RWPE1 (cell line): ENCODE measurements around the gene TNFAIP8.
"Not testable (repeated sequence)": the region's sequence is repeated elsewhere in the genome, so short reads cannot be mapped to it uniquely, and the experiment has no call there.

Source experiments
- CTCF ChIA-PET: fragments of 350-600 bp; sonication (Branson Sonifier 250); formaldehyde crosslinking; extraction: SDS; loops from one replicate; lab custom pipeline; 2021; lab: Yijun Ruan, JAX
- POLR2A ChIA-PET: fragments of 400-600 bp; formaldehyde crosslinking; extraction: SDS; loops from one replicate; lab custom pipeline; 2020; ENCODE audit warnings: antibody characterized with exemption; ENCODE audit not compliant: low non-redundant PET; lab: Yijun Ruan, JAX
- DNase-seq: peaks from one replicate; pipeline ENCODE4 v3.0.0; 2012; ENCODE audit warnings: low spot score
- H3K27ac ChIP-seq: fragments of 450-650 bp; 2 replicates; pipeline ENCODE4 v1.5.1; 2017
- CTCF ChIP-seq: fragments of 450-650 bp; conservative IDR thresholded peaks from 2 replicates; pipeline ENCODE4 v1.5.1; 2017; ENCODE audit warnings: low read depth, mild to moderate bottlenecking

The TNFAIP8 gene

GRCh38 chr5:119439140-119439631 lies 83.4 kb downstream of the TNFAIP8 start:
- DNase-seq: no peak
- CTCF ChIA-PET: interaction anchor here (0.6 to 1.2 kb wide), 2 partner anchors 14 to 27 kb away, joined by 3 read pairs; no protein-coding TSS in a partner anchor
- POLR2A ChIA-PET: no interaction called here

GRCh38 chr5:119439632-119440031 lies 83.8 kb downstream of the TNFAIP8 start:
- DNase-seq, H3K27ac ChIP-seq, POLR2A ChIA-PET: not testable (repeated sequence)
- CTCF ChIA-PET: interaction anchor here (0.6 to 1.2 kb wide), 2 partner anchors 15 to 27 kb away, joined by 3 read pairs; no protein-coding TSS in a partner anchor

More at GRCh38 chr5:119439140-119439631, 83.4 kb downstream of the TNFAIP8 start:
- TF ChIP-seq CTCF: no peak
- H3K27ac ChIP-seq: no peak overlapping the region

GRCh38 chr5:119444643-119445042 lies 88.8 kb downstream of the TNFAIP8 start:
- H3K27ac ChIP-seq, DNase-seq, POLR2A ChIA-PET, CTCF ChIA-PET: not testable (repeated sequence)

GRCh38 chr5:119445544-119445943 lies 89.7 kb downstream of the TNFAIP8 start:
- POLR2A ChIA-PET: no interaction called here
- TF ChIP-seq CTCF: no peak
- H3K27ac ChIP-seq: no peak overlapping the region
- CTCF ChIA-PET: interaction anchor here (0.6 to 0.7 kb wide), 2 partner anchors 15 to 1294 kb away, joined by 3 to 4 read pairs; no protein-coding TSS in a partner anchor
- DNase-seq: no peak
